HG03135 (cell line): Measurements from ENCODE around the gene MAGI1.

Experiments
- ATAC-seq: cut with Tn5 transposase; IDR thresholded peaks from one replicate; pipeline ENCODE4 v1.9.1; 2021; ENCODE audit warnings: mild to moderate bottlenecking, moderate library complexity; ENCODE audit not compliant: unreplicated experiment

Gene MAGI1

GRCh38 chr3:66015841-66016240 lies 22.9 kb downstream of the MAGI1 start:
- no peak for ATAC-seq

- no peak for ATAC-seq
Measured at GRCh38 chr3:66014651-66015050, 24.1 kb downstream of the MAGI1 start.

DNA sequence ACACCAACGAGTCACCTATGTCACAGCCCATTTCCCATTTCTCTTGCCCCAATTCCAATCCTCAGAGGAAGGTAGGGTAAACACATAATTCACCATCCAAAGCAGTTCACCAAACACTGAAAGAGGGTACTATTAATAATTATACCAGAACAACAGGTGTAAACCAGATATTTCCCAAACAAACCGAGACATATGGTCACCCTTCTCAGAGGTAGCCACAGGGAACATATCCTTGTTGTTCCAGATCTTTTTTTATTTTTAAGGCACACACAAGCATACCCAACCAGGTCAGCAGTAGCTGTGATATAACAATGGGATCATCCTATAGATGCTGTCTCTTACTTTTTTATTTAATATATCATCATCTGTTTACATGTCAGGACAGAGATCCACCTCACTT lies 24.7 kb downstream of the MAGI1 start:
- no peak for ATAC-seq

DNA sequence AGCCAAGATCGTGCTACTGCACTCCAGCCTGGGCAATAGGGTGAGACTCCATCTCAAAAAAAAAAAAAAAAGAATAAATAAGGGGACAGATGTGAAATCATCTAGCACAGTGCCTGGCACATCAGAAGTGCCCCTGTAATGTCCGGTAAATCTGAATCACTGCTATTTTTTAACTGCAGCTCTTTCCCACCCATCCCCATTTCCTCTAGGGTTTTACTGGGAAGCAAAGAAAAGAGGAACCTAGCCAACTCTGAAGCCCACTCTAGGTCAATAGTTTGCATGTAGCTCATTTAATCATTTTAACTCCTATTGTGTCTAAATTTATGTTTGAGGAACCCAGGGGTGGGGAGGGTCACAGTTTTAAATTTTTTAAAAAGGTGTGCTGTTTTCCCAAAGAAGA lies 26.0 kb downstream of the MAGI1 start:
- ATAC-seq, result no peak

DNA sequence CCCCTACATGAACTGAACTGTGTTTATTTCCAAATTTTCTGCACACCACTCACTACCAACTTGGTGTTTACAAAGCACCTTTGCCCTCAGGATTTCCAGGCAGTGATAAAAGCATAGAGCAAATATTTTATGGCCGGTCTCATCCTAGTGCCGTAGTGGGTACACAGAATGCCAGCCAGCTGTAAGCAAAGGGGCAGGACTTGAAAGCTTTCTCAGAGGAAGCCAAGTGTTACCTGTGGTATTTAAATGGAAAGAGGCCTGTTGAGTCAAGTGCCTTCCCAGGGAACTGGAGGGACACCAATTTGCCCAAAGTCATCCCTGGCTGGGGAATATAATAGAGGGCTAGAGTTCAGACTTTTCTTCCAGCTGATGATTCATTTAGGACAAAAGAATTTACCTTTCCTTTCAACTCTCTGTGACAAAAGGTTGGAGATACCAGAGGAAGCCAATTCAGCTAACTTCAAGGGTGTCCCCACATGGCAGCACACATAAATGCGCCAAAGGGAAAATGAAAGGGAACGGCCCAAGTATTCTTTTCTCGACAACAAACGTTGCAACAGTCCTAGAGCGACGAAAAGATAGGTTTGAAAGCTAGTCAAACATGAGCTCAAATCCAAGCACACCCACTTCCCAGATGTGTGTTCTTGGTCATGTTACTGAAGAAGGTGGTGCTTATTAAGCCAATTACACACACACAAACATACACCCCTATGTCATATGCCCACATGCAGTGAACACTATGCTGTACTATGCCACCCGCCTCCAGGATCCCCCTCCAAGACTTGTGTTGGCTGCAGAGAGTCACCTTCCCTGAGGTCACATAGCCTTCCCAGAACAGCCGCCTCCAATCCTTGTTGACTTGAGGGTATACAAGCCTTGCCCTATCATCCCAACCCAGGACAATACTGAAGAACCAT lies 27.7 kb downstream of the MAGI1 start:
- ATAC-seq, result no peak

- no peak for ATAC-seq
Measured at GRCh38 chr3:66010348-66010738, 28.4 kb downstream of the MAGI1 start.

- ATAC-seq, result no peak
Measured at GRCh38 chr3:66004244-66004643, 34.5 kb downstream of the MAGI1 start.

GRCh38 chr3:66001626-66002025 lies 37.1 kb downstream of the MAGI1 start:
- no peak for ATAC-seq

DNA sequence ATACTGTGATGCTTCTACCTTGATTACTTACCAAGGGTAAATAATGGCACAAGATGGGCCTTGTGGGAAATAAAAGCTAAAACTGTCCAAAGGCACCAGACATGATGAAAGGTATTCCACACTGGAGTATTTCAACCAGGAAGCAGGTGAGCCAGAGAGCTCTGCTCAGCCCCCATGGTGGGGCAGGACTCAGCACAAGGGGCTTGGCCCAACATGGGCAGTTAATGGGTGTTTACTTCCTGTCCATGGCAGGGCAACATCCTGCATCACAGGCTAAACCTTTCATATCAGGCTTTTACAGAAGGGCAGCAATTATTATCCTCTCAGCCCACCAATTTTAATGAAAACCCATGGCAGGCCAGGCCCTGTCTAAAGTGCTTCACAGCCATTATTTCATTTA lies 38.2 kb downstream of the MAGI1 start:
- no peak for ATAC-seq

DNA sequence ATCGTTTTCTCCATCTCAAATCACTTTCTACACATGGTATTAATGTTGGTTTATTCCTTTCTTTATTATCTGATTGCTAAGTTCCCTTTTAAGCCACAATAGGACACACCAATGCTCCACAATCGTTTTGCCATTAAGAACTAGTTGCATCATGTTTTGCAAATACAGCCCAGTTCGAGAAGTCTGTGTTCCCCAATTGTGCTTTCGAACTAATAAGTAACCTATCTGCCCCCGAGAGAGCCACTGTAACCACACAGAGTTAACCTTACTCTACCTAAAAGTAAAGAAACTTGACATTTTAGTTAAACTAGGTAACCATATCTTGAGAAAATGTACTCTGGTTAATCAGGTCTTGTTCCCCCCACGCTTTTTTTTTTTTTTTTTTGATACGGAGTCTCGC lies 39.1 kb downstream of the MAGI1 start:
- ATAC-seq, result no peak

GRCh38 chr3:65996589-65996988 lies 42.1 kb downstream of the MAGI1 start:
- no peak for ATAC-seq

DNA sequence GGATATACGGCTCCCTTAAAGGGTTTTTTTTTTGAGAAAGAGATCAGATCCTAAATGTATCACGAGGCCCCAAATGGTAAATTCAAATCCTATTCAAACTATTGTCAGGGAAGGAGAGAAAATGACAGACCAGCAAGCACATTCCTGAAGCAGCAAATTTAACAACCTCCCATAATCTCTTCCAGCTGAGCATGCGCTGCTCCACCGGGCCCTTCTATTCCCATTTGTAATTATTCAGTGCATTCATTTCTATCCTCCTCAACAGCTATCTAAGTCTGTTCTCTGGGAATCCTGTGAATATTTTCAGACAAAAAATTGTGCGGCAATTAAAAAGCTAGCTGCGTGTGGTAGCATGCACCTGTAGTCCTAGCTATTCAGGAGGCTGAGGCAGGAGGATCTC lies 43.2 kb downstream of the MAGI1 start:
- ATAC-seq, result no peak

- no peak for ATAC-seq
Measured at GRCh38 chr3:65995030-65995429, 43.7 kb downstream of the MAGI1 start.

GRCh38 chr3:65993134-65993900 lies 45.4 kb downstream of the MAGI1 start:
- ATAC-seq, result no peak

GRCh38 chr3:65992106-65992505 lies 46.6 kb downstream of the MAGI1 start:
- no peak for ATAC-seq

DNA sequence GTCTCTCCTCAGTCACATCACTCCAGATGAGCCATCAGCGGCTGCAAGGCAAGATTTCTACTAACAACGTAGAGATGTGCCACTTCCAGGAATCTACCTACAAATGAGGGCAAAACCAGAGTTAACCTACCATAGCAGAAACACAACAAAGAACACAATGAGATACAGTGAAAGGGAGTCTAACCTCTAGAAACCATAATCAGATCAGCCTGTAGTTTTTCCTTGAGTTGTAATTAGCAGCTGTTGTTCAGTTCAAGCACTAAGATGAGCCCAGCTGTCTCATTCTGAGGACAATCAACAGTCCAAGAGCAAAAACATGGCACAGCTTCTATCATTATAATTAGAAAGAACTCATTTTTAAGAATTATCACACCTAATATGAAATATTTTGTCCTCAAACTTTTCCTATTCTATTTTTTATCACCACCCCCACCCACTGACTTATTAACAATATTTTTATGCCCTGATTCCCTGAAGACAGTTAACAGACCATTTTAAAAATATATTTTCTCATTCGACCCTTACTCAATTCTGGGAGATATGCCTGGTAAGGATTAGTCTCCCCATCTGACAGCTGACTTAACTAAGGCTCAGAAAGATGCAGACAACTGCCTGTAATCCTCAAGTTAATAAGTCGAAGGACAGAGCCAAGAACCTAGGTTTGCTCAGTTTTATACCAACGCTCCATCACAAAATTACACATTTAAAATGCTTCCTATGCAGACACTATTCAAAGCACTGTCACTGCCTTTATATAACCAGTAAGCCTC lies 50.1 kb downstream of the MAGI1 start:
- ATAC-seq, result no peak

DNA sequence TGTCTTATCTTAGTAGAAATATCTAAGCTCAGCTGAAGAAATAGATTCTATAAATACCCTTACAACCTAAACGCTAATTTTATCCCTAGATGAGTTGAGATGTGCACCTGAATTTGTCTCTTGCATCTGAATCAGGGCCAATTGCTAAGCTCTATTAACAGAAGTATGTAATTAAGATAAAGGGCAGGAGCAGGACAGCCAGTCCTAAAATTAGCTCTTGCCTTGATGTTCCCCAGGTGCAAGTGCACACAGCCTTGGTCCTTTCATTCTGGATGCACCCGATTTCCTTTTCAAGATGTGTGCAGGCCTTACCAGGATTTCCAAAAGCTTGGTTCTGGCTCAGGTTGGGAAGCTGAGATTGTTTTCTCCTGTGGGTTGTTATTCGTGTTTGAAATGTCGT lies 52.4 kb downstream of the MAGI1 start:
- no peak for ATAC-seq

DNA sequence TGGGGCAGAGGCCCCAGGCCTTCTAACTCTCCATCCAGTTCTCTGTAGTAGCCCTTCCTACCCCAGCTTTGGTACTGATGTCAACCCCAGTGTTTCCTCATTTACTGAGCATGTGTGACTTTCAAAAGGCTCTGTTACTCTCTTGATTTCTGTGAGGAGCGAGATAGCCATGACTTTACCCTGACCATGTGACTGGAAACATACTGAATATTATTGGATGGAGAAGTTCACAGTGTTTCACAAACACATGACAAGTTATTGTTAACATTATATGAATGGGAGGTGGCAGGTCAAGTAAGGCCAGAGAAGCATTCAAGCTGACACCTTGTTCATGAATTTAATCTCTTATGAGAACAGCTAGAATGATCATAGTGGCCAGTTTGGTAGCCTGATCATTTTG lies 53.7 kb downstream of the MAGI1 start:
- no peak for ATAC-seq

DNA sequence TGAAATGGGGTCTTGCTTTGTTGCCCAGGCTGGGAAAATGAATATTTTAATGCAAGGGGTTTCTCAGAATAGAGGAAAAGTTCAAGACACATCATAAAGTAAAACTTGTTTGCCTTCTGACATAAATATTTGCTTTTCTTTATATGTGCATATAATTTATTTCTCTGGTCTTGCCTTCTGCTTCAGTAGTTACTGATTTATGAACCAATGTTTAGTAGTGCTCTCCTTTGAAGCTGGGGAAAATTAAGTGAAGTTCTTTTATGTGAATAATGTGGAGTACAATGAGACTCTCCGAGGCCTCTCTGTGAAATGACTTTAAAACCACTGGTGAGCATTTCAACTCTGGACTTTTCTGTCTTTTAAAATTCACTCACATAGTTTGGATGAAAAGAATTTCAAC lies 55.6 kb downstream of the MAGI1 start:
- no peak for ATAC-seq

DNA sequence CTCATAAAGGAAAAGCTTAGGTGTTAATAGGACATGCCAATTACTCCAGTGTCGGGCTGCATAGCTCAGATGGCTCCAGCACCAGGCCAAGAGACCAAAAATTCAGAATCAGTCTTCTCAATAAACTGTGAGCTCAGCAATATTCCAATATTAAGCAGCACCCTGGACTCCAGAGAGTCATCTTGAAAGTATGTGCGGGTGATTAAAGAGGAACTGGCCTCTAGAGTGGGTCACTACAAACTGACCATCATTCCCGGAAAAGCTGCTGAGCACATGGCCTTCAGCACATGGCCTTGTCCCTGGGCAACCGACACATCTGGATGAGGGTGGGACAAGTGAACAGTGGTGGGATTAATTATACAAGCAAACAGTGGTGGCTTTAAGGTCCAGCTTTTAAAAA lies 59.0 kb downstream of the MAGI1 start:
- no peak for ATAC-seq

DNA sequence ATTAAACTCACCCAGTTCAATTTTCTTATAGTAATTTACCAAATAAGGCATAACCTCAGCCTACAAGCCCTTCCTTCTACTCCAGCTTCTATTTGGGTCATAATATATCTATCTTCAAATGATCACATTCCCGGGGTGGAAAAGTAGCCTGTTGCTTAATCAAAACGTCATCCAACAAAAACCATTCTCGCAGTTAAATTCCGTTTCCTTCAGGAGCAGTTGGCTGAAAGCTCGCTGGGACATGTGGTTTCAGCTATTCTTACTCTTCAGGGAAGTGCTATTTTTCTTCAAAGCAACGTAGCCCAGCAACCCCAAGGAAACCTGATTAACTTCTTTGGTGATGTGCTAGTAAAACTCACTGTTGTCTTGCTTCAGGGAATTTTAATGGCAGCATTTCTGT lies 59.6 kb downstream of the MAGI1 start:
- ATAC-seq, result no peak
